Liver (tissue), 3 donors: Measurements from ENCODE around the gene TUT7.

Source experiments
- CTCF ChIP-seq: fragments of 150-350 bp; IDR thresholded peaks from 2 replicates; pipeline ENCODE4 v1.5.1; 2017; ENCODE audit warnings: improper control_type of control experiment, low read depth, low read length; ENCODE audit not compliant: missing input control
- GABPA ChIP-seq, 2 donors: IDR thresholded peaks in 1 of 2; conservative IDR thresholded peaks in 1 of 2; 2 replicates each; pipeline ENCODE4 v1.6.1; 2016; ENCODE audit warnings: antibody characterized with exemption in 2 of 2, mild to moderate bottlenecking in 1 of 2, moderate library complexity in 1 of 2
- HNF4G ChIP-seq: IDR thresholded peaks from 2 replicates; pipeline ENCODE4 v1.6.1; 2016; ENCODE audit warnings: antibody characterized with exemption
- MAX ChIP-seq: IDR thresholded peaks from 2 replicates; pipeline ENCODE4 v1.6.1; 2016; ENCODE audit warnings: antibody characterized with exemption
- REST ChIP-seq: IDR thresholded peaks from 2 replicates; pipeline ENCODE4 v1.6.1; 2016; ENCODE audit warnings: antibody characterized with exemption, mild to moderate bottlenecking
- RXRA ChIP-seq, 2 donors: IDR thresholded peaks; 2 replicates each; pipeline ENCODE4 v1.6.1; 2017 to 2018; ENCODE audit warnings: antibody characterized with exemption in 2 of 2, mild to moderate bottlenecking in 1 of 2
- TAF1 ChIP-seq: conservative IDR thresholded peaks from 2 replicates; pipeline ENCODE4 v1.6.1; 2016; ENCODE audit warnings: antibody characterized with exemption, mild to moderate bottlenecking
- donor health status: healthy.
- donor health status: healthy.

GRCh38 chr9:86402591-86402990 lies 48.4 kb upstream of the TUT7 start:
- TF ChIP-seq CTCF (no peak), REST (no peak), TAF1 (no peak), HNF4G (no peak), RXRA (IDR thresholded peaks at IDR 0.05) (no peak), GABPA (IDR thresholded peaks at IDR 0.05 in 1 of 2, conservative IDR thresholded peaks at IDR 0.05 in 1 of 2) (no peak), MAX (no peak)
